NCI-H526 (cell line): ENCODE results near the gene OBP2B.

Experiments
- DNase-seq, 2 experiments: peaks; one replicate each; lab custom pipeline; 2025; lab: John Stamatoyannopoulos, UW

The OBP2B gene

DNA sequence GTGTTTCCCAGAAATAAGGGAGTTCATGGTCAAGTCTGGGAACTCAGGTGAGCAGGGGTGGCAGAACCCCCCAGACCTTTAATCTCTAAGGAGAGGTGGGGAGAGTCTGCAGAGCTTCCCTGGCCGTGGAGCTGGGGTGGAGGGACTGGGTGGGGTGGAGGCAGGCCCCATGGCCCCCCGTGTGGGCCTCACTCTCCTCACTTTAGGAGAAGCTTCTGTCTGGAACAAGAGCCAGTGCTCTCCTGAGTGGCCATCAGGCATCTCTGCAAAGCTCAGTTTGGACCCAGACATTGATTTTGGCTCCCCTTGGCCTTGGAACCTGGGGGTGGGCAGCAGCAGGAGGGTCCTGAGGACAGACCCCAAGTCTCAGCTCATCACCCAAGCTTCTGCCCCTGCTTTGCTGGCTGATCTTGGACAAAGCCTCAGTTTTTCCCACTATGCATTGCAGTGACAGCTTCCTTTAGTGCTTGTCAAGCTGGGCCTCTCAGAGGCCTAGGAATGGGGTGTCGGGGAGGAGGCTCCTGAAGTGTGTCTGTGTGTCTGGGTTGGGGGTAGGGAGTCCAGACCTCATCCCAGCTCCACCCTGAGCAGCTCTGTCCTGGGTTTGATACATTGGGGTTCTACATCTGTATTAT is 41.8 kb downstream of the OBP2B start:
- DNase-seq, result no peak

DNA sequence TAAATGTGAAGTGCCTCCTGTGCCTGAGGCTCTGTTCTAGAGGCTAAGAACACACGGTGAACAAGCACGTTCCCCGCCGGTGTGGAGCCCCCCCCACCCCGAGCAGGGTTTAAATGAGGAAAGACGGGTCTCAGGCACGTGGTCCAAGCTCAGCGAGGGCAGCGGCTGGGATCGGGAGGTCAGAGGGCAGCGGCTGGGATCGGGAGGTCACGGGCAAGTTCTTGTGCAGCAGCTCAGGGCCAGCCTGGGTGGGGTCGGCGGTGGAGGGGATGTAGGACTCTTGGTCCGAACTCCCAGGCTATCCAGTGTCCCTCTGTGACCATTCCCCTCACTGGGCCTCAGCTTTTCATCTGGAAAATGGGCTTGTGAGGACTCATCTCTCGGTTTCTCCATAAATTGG is 42.7 kb downstream of the OBP2B start:
- no peak for DNase-seq

DNA sequence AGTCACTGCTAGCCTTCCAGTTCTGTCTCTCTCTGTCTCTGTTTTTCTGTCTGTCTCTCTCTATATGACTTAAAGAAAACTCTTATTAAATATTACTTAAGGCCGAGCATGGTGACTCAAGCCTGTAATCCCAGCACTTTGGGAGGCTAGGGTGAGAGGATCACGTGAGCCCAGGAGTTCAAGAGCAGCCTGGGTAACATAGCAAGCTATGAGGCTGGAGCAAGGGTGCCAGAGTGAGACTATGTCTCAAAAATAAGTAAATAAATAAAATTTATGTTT is 43.7 kb downstream of the OBP2B start:
- no peak for DNase-seq

DNA sequence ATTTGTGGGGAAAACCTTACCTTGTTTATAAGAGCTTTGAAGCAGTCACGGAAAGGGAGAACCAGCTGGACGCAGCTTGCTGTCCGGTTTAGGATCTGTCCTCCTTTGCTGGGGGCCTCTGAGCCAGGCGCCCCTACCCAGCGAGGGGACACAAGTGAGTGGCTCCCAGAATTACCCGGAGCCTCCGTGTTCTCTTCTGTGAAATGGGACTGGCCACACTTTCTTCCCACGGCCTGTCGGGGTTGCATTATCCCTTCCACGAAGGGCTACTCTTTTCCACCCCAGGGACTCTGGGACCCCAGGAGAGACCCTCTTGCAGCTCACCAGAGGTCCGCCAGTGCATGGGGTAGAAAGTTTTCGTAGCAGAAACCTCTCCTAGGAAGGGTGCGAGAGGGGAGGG is 44.9 kb downstream of the OBP2B start:
- no peak for DNase-seq

DNA sequence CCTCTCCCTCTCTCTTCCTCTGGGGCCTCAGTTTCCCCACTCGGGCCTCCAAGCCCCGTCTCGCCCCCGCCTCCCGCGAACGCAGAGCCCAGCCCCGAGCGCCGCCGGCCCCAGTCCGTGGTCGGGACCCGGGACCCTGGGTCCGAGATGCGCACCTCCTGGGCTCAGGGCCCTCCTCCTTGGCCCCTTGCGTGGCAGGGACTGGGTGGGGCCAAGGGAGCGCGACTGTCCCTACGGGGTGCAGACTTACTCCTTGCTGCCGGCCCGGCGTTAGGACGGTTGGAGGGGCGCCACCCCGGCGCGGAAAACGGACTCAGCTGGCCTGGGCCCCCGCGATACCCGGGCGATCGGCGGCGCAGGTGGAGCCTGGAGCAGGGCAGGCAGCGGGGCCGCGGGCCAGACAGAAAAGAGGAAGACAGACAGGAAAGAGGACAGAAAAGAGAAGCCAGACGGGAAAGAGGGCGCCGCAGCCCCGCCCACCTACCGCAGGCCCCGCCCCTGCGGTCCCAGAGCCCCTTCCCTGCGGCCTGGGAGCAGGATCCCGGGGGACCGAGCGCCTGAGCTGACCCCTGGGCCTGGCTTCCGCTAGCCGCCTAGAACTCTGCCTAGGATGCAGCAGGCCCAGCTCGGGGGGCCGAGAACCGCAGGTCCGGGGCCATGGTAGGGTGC is 45.4 kb downstream of the OBP2B start, which contains the start of gene GBGT1:
TSS of gene GBGT1 (minus strand) at position 411 of the 669 bp plus-strand sequence. CDS start 1,502 bp downstream, outside the sequence.
- peak in 1 of 2 experiments; percentile 32 for DNase-seq

DNA sequence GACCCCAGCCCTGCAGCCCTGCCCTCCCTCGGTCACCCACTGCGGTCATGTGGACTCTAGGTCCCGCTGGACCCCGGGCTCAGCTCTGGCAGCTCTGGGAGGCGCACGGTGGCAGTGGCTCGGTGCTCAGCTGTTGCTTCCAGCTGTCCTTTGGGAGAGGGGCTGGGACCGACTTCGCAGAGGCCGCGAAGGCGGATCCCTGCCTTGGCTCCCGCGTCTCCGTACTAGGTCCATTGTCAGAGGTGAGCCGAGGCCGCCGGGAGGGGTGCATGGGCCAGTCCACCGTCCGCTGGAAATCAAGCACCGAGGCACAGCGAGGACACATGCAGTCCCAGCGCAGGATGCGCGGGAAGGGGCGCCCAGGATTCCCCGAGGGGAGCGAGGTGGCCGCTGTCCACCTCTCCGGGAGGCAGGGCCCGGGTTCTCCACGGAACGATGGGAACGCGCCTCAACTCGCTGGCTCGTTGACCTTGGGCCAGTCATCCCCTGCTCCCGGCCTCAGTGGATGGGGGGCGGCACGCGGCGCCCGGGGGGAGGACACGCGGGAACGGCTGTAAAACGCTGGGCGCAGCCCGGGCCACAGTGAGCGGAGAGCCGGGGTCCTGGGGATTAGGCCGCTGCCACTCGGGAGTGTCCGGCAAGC is 46.1 kb downstream of the OBP2B start:
- no peak for DNase-seq

- no peak for DNase-seq
Observed at GRCh38 chr9:133161547-133161950, 47.5 kb downstream of the OBP2B start.

DNA sequence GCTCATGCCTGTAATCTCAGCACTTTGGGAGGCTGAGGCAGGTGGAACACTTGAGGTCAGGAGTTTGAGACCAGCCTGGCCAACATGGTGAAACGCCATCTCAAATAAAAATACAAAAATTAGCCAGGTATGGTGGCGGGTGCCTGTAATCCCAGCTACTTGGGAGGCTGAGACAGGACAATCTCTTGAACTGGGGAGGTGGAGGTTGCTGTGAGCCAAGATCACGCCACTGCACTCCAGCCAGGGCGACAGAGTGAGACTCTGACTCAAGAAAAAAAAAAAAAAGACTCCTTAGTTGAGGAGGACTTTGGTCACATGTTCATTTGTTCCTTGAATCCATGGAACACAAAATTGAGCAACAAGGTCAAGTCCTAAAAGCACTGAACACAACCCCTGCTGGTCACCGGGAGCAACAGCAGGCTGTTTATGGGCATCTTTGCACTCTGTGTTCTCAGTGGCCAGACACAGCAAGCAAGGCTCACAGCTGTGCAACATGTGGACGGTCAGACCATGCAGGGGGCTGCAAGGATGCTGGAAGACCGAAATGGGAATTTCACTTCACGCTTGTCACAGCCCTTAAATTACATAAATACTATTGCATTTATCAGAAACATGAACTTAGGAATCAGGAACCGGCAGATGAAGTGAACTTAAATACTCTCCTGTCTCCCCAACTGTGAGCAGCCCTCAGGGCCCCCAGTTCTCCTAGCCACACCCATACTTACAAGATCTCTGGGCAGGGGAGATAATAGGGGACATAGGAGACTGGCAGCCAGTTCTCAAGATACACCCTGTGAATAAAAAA is 48.1 kb downstream of the OBP2B start:
- DNase-seq, result peak in 1 of 2 experiments; percentile 45

DNA sequence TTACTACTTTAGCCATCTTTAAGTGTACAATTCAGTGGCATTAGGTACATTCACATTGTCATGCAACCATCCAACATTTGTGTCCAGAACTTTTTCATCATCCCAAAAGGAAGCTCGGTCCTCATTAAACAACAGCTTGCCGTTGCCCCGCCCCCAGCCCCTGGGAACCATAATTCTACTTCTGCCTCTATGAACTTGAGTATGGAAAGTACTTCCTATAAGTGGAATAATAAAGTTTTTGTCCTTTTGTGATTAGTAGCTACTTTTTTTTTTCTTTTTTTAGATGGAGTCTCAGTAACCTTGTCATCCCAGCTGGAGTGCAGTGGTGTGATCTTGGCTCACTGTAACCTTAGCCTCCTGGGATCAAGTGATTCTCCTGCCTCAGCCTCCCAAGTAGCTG is 50.4 kb downstream of the OBP2B start:
- no peak for DNase-seq
